Activated CD8-positive, alpha-beta memory T cell treated with anti-CD3 and anti-CD28 coated beads, Interleukin-2, amount 50 U/mL, for 48 hours (primary cell): ENCODE results near the gene FTL.

Experiments used
- DNase-seq: peaks from one replicate; pipeline ENCODE4 v3.0.0-alpha.2; 2020

The FTL gene

GRCh38 chr19:48992581-48993174 is 27.6 kb downstream of the FTL start:
- no peak for DNase-seq

DNA sequence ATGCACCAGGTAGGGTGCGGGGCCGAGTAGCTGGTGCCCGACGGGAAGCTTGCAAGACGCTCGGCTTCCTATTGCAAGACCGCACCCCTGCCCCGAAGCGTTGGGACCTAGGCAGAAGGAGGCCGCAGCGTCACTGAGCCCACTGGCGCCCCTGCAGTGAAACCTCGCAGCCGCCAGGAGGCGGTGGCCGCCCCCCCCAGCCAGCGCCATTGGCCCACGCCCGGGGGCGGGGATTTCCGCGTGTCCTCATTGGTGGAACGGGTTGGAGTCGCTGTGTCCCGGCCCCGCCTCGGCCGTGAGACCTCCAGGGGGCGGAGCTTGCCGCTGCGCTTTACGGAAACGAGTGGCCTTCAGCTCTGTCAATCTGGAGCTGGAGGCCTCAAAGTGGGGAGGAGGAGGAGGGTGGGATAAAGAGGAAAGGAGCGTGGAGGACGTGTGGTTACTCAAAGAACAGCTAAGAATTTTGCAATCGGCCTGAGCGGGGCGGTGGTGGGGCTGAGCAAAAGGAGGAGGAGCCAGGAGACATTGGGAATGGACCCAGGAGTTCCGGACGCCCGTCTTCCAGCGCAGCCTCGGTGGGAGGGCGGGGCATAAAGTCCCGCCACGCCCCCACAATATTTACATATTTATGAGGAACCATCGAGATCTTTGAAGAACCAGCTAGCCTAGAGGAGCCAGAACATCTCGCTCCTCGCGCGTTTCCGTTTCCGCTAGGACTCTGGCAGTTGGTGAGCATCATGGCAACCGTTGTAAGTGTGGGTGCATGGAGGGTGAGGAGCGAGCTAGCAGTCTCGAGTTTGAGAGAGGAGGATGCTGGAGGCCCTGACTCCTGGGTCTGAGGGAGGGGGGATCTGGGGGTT is 28.3 kb downstream of the FTL start, which contains the start of the genes GYS1 and RUVBL2:
GYS1 (minus strand) TSS at position 135 of the 860 bp plus-strand sequence. CDS start 197 bp downstream, outside the sequence.
RUVBL2 (plus strand) TSS at position 713 of the 860 bp plus-strand sequence; CDS start at position 738, 25 bp downstream.
- DNase-seq = peak; percentile 99

GRCh38 chr19:48994035-48994386 is 28.9 kb downstream of the FTL start:
- no peak for DNase-seq

DNA sequence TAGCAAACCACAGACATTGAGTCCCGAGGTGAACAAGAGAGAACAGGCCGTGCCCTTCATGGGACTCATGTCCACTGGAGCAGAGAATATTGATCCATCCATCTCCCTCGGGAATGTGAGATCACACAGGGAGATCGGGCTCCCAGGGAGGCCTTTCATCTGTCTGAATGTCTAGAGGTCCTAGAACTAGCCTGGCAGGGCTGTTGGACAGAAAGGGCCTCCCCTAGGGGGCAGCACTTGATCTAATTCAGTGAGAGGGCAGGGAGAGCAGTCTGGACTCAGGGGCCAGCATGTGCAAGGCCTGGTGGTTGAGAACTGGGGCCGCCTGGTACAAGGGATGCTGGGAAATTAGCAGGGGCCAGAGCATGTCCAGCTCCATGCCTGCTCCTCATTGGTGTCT is 32.9 kb downstream of the FTL start:
- peak; percentile 81 for DNase-seq

DNA sequence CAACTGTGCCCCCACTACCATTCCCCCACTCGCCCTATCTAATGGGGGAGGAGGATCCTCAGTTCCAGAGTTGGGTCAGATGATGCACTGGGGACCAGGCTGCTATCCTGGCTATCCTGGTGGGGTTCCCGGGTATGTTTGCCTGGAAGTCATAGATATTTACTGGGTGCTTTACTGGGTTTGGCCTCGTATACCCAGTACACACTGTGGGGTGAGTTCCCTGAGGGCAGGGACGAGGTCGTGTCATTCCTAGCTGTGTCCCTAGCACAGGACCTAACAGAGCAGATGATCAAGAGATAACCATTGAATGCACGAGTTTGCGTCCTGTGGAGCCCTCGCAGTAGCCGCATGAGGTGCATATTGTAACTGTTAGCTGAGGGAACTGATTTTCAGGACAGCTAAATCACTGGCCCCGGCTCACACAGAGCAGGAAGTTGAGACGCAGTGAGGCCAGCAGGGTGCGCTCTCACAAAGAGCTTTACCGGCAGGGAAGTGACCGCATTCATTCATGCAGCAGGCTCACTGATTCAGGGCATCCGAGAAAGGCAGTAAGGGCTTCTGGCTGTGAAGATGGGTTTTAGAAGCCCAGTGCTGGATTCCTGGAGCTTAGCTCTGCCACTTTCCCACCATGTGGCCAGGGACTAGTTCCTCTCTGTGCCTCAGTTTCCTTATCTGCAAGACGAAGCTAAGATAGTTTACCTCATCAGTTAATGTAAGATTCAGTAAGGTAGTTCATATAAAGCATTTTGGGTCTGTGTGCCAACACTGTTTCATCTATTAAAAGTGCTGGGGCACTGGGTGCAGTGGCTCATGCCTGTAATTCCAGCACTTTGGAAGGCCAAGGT is 34.6 kb downstream of the FTL start:
- peak; percentile 81 for DNase-seq

DNA sequence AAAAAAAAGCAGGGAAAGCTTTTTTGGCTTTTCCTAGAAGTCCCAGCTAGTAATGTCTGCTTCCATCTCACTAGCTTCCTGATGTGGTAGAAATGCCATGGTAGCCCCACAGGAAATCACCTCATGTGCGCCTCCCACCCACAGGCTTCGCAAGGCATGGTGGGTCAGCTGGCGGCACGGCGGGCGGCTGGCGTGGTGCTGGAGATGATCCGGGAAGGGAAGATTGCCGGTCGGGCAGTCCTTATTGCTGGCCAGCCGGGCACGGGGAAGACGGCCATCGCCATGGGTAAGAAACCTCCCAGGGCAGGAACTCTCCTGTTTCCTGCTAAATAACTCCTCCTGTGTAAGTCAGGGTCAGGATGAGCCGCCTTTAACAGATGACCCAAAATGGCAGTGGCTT is 39.0 kb downstream of the FTL start:
- no peak for DNase-seq

- DNase-seq = no peak
Observed at GRCh38 chr19:49004964-49005614, 40.0 kb downstream of the FTL start.

DNA sequence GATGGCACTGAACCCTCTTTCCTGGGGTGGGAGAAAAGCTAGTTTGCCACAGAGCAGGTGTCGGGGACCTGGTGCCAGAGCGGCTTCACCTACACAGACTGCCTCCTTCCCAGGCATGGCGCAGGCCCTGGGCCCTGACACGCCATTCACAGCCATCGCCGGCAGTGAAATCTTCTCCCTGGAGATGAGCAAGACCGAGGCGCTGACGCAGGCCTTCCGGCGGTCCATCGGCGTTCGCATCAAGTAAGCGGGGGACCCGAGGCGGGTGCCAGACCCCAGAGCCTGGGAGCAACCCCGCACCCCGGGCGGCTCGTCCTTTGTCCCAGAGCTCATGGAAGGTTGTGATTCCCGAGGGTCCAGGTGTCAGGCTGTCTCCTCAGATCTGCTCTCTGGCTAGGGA is 41.8 kb downstream of the FTL start:
- DNase-seq = no peak

DNA sequence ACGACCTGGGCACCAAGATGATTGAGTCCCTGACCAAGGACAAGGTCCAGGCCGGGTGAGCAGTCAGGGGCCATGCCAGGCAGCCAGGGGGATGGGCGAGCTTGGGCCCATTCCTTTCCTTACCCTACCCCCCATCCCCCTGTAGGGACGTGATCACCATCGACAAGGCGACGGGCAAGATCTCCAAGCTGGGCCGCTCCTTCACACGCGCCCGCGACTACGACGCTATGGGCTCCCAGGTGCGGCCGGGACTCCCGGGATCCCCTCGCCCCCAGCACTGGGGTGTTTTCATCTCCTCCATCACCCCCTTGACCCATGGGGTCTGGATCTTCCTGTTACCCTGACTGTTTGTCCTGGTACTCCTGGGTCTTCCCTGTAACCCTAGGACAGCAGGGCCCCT is 44.7 kb downstream of the FTL start:
- no peak for DNase-seq

- no peak for DNase-seq
Observed at GRCh38 chr19:49010453-49010852, 45.3 kb downstream of the FTL start.

- DNase-seq = no peak
Observed at GRCh38 chr19:49011194-49011593, 46.1 kb downstream of the FTL start.

GRCh38 chr19:49014123-49014869 is 49.2 kb downstream of the FTL start:
- no peak for DNase-seq

- no peak for DNase-seq
Observed at GRCh38 chr19:49014870-49015255, 49.8 kb downstream of the FTL start.

DNA sequence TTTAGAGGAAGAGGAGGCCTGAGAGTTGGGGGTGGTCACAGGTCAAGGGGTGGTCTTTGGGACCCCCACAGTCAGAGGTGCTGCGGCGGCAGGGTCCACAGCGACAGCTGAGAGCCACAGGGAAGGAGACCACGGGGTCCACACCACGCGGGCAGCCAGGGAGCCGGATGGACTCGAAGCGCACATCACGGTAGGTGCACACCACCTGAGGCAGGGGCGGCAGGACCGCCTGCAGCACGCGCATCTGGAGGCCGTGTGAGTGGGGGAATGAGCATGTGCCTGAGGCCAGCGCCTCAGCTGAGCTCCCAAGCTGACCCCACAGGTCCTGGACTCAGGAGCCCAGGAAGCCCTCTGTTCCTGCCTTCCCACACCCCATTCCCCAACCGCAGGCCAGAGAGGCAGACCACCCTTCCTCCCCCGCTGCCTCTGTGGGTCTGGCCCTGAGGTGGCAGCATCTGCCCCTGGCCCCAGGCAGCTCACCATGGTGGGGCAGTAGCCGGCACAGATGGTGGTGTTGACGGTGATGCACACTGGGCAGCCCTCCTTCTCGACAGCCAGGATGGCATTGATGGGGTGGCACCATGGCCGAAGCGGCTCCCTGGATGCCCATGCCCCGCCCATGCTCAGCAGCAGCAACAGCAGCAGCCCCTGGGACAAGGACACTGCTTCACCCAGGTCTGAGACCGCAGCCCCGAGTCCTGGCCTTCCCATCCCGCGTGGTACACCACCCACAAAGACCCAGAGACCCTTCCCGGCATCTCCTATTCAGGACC is 51.1 kb downstream of the FTL start:
- no peak for DNase-seq
